ENCODE results near the gene GPC6.

GPC6 gene

GRCh38 chr13:94454906-94455305, 1228.3 kb downstream of the GPC6 start:
- TF ChIP-seq CTCF (IDR thresholded peaks at IDR 0.05; ENCODE audit: low read depth, low read length, missing control alignments): no peak
- no peak overlapping the region for H3K4me3 ChIP-seq (ENCODE audit: low read depth, low read length)
- no peak for DNase-seq (ENCODE audit: low read depth)

GRCh38 chr13:94455414-94455813, 1228.8 kb downstream of the GPC6 start:
- H3K4me3 ChIP-seq (ENCODE audit: low read depth, low read length): no peak overlapping the region
- TF ChIP-seq CTCF (IDR thresholded peaks at IDR 0.05; ENCODE audit: low read depth, low read length, missing control alignments): no peak
- DNase-seq (ENCODE audit: low read depth): no peak

Data from GM12864 (cell line).